GM12878 (cell line): Measurements from ENCODE around the gene PIK3R4. TPM values are rescaled to one million over a fixed set of nuclear protein-coding genes. Genes with fewer than 3 reads are reported as not detected.

ENCODE experiments used
- FOS ChIP-seq: IDR thresholded peaks from 3 replicates; pipeline ENCODE4 v1.6.1; 2011; ENCODE audit warnings: borderline replicate concordance; ENCODE audit not compliant: insufficient read length; ENCODE audit errors: extremely low read depth
- HCFC1 ChIP-seq: fragments of 150-350 bp; IDR thresholded peaks from 2 replicates; pipeline ENCODE4 v1.6.1; 2014; ENCODE audit warnings: low read length
- IKZF1 ChIP-seq: fragments of 450-650 bp; conservative IDR thresholded peaks from 2 replicates; pipeline ENCODE4 v1.6.1; 2017; ENCODE audit warnings: antibody characterized with exemption, mild to moderate bottlenecking
- IKZF2 ChIP-seq, 2 experiments: fragments of 450-650 bp; IDR thresholded peaks; 2 replicates each; pipeline ENCODE4 v1.6.1; 2017; ENCODE audit warnings: mild to moderate bottlenecking in 2 of 2, moderate library complexity in 2 of 2
- IRF4 ChIP-seq: IDR thresholded peaks from 2 replicates; pipeline ENCODE4 v1.6.1; 2011; ENCODE audit warnings: low read depth, low read length
- KAT2A ChIP-seq: conservative IDR thresholded peaks from 2 replicates; pipeline ENCODE4 v1.6.1; 2011; ENCODE audit warnings: low read depth, low read length; ENCODE audit not compliant: control insufficient read depth
- KLF5 ChIP-seq: fragments of 450-650 bp; IDR thresholded peaks from 2 replicates; pipeline ENCODE4 v1.6.1; 2014; ENCODE audit warnings: mild to moderate bottlenecking; ENCODE audit not compliant: partially characterized antibody
- LARP7 ChIP-seq: fragments of 450-650 bp; IDR thresholded peaks from 2 replicates; pipeline ENCODE4 v1.6.1; 2017; ENCODE audit warnings: mild to moderate bottlenecking
- RFX5 ChIP-seq: IDR thresholded peaks from 2 replicates; pipeline ENCODE4 v1.6.1; 2011; ENCODE audit warnings: low read depth, low read length, improper control_type of control experiment
- RUNX3 ChIP-seq: IDR thresholded peaks from 2 replicates; pipeline ENCODE4 v1.6.1; 2012; ENCODE audit warnings: low read length, inconsistent platforms
- SMAD1 ChIP-seq: fragments of 450-650 bp; IDR thresholded peaks from 2 replicates; pipeline ENCODE4 v1.6.1; 2018; ENCODE audit warnings: mild to moderate bottlenecking, low read depth; ENCODE audit not compliant: partially characterized antibody
- SREBF1 ChIP-seq: IDR thresholded peaks from 2 replicates; pipeline ENCODE4 v1.6.1; 2012; ENCODE audit warnings: mild to moderate bottlenecking, low read length
- SUPT20H ChIP-seq: IDR thresholded peaks from 2 replicates; pipeline ENCODE4 v1.6.1; 2011; ENCODE audit warnings: low read depth, mild to moderate bottlenecking, low read length, moderate library complexity, borderline replicate concordance; ENCODE audit not compliant: control insufficient read depth
- SUZ12 ChIP-seq: fragments of 200-600 bp; sonication (generic); IDR thresholded peaks from one replicate; pipeline ENCODE4 v1.6.1; 2018; ENCODE audit warnings: antibody characterized with exemption, mild to moderate bottlenecking; ENCODE audit not compliant: unreplicated experiment
- ZNF217 ChIP-seq: fragments of 450-650 bp; IDR thresholded peaks from 2 replicates; pipeline ENCODE4 v1.6.1; 2017; ENCODE audit warnings: antibody characterized with exemption, mild to moderate bottlenecking
- ZNF274 ChIP-seq: IDR thresholded peaks from one replicate; pipeline ENCODE4 v1.8.0; 2011; ENCODE audit not compliant: insufficient read length, insufficient read depth
- polyA plus RNA-seq, 11 experiments: library from polyadenylated mRNA; depleted of rRNA in 4 of 11; unstranded in 6 of 11; stranded (reverse) in 5 of 11; fragments of >200 nt; fragmentation: Nextera tagmentation in 4 of 11; fragmentation: Illumina TruSeq in 1 of 11; extraction: Ambion mirVana in 4 of 11; extraction: Trizol in 1 of 11; gene quantifications; 1 replicate in 1 of 11; 2 replicates in 10 of 11; pipeline versions ENCODE4 v1.2.1 to v1.2.3, GENCODE V29; 2011 to 2016; ENCODE audit warnings: inconsistent platforms in 2 of 11, missing spikeins in 2 of 11, low read depth in 1 of 11
- total RNA-seq, 4 experiments: library from RNA; depleted of rRNA in 3 of 4; stranded (reverse); fragments of >200 nt in 3 of 4; fragmentation: Illumina TruSeq in 1 of 4; extraction: Trizol in 1 of 4; gene quantifications; 2 replicates each; pipeline versions ENCODE4 v1.2.1 to v1.2.3, GENCODE V29; 2013 to 2021
- TF ChIP-seq, protein P1 (sequence below), 3 experiments: IDR thresholded peaks in 2 of 3; conservative IDR thresholded peaks in 1 of 3; 2 replicates each; pipeline ENCODE4 v1.5.1; 2011; ENCODE audit warnings: low read depth in 3 of 3, low read length in 3 of 3, mild to moderate bottlenecking in 3 of 3, control low read depth in 2 of 3, moderate library complexity in 2 of 3, inconsistent platforms in 1 of 3, mixed read lengths in 1 of 3; ENCODE audit not compliant: control insufficient read depth in 2 of 3, insufficient read depth in 1 of 3; ENCODE audit errors: extremely low read depth in 1 of 3
- TF ChIP-seq, protein P2 (sequence below): IDR thresholded peaks from 2 replicates; pipeline ENCODE4 v1.6.1; 2012; ENCODE audit warnings: mild to moderate bottlenecking, low read depth, low read length
- TF ChIP-seq, protein P3 (sequence below): fragments of 450-650 bp; IDR thresholded peaks from 2 replicates; pipeline ENCODE4 v1.6.1; 2018; ENCODE audit warnings: mild to moderate bottlenecking, low read depth, moderate library complexity; ENCODE audit not compliant: partially characterized antibody
- TF ChIP-seq, protein P4 (sequence below): fragments of 450-650 bp; IDR thresholded peaks from 2 replicates; pipeline ENCODE4 v1.6.1; 2018; ENCODE audit warnings: borderline replicate concordance, mild to moderate bottlenecking; ENCODE audit not compliant: partially characterized antibody

Gene PIK3R4
- total and polyA plus RNA-seq, 10 of the 15 experiments (the other 5 are each of a cell fraction or from before 2014, with no cell fraction given), result 22.6 to 50.2 (median 31.1) TPM

DNA sequence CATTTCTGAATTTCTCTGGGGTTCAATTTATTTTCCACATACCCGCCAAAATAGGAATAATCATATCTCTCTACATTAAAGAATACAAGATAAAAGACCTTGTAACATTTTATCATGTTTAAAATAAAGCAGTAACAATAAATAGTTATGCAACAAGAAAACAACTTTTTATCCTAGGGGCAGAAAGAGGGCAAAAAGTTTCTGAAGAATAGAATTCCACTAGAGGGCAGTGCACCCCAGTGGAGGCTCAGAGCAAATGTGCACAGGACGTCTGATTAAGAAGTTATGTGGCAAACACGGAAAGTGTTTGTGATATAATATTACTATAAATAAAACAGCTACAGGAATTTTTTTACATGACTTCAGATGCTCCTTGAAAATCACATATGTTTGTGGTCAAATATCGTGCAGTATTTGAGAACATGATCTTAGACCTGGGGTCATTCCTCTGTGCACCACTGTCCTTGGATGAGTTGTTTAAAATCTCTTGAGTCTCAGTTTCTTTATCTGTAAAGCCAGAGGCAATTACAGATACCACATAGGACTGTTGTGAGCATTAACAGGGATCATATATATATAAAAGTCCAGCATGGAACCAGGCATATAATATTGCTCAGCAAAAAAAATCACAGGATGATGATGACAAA is 13.2 kb upstream of the PIK3R4 start (continued):
- TF ChIP-seq, protein P1, sequence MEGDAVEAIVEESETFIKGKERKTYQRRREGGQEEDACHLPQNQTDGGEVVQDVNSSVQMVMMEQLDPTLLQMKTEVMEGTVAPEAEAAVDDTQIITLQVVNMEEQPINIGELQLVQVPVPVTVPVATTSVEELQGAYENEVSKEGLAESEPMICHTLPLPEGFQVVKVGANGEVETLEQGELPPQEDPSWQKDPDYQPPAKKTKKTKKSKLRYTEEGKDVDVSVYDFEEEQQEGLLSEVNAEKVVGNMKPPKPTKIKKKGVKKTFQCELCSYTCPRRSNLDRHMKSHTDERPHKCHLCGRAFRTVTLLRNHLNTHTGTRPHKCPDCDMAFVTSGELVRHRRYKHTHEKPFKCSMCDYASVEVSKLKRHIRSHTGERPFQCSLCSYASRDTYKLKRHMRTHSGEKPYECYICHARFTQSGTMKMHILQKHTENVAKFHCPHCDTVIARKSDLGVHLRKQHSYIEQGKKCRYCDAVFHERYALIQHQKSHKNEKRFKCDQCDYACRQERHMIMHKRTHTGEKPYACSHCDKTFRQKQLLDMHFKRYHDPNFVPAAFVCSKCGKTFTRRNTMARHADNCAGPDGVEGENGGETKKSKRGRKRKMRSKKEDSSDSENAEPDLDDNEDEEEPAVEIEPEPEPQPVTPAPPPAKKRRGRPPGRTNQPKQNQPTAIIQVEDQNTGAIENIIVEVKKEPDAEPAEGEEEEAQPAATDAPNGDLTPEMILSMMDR (IDR thresholded peaks at IDR 0.05 in 2 of 3, conservative IDR thresholded peaks at IDR 0.05 in 1 of 3; ENCODE audit: control insufficient read depth in 2 of 3, extremely low read depth in 1 of 3, insufficient read depth in 1 of 3, low read depth in 3 of 3, low read length in 3 of 3), result peak; percentile 72 to 87 (median 74)
- TF ChIP-seq FOS, result no peak
- TF ChIP-seq ZNF217, result no peak
- no peak for TF ChIP-seq IRF4
- TF ChIP-seq IKZF1, result no peak
- TF ChIP-seq, protein P2, sequence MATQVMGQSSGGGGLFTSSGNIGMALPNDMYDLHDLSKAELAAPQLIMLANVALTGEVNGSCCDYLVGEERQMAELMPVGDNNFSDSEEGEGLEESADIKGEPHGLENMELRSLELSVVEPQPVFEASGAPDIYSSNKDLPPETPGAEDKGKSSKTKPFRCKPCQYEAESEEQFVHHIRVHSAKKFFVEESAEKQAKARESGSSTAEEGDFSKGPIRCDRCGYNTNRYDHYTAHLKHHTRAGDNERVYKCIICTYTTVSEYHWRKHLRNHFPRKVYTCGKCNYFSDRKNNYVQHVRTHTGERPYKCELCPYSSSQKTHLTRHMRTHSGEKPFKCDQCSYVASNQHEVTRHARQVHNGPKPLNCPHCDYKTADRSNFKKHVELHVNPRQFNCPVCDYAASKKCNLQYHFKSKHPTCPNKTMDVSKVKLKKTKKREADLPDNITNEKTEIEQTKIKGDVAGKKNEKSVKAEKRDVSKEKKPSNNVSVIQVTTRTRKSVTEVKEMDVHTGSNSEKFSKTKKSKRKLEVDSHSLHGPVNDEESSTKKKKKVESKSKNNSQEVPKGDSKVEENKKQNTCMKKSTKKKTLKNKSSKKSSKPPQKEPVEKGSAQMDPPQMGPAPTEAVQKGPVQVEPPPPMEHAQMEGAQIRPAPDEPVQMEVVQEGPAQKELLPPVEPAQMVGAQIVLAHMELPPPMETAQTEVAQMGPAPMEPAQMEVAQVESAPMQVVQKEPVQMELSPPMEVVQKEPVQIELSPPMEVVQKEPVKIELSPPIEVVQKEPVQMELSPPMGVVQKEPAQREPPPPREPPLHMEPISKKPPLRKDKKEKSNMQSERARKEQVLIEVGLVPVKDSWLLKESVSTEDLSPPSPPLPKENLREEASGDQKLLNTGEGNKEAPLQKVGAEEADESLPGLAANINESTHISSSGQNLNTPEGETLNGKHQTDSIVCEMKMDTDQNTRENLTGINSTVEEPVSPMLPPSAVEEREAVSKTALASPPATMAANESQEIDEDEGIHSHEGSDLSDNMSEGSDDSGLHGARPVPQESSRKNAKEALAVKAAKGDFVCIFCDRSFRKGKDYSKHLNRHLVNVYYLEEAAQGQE, result no peak
- no peak for TF ChIP-seq RFX5
- TF ChIP-seq LARP7, result no peak
- TF ChIP-seq SMAD1, result no peak
- no peak for TF ChIP-seq IKZF2 (IDR thresholded peaks at IDR 0.05)
- TF ChIP-seq, protein P3, sequence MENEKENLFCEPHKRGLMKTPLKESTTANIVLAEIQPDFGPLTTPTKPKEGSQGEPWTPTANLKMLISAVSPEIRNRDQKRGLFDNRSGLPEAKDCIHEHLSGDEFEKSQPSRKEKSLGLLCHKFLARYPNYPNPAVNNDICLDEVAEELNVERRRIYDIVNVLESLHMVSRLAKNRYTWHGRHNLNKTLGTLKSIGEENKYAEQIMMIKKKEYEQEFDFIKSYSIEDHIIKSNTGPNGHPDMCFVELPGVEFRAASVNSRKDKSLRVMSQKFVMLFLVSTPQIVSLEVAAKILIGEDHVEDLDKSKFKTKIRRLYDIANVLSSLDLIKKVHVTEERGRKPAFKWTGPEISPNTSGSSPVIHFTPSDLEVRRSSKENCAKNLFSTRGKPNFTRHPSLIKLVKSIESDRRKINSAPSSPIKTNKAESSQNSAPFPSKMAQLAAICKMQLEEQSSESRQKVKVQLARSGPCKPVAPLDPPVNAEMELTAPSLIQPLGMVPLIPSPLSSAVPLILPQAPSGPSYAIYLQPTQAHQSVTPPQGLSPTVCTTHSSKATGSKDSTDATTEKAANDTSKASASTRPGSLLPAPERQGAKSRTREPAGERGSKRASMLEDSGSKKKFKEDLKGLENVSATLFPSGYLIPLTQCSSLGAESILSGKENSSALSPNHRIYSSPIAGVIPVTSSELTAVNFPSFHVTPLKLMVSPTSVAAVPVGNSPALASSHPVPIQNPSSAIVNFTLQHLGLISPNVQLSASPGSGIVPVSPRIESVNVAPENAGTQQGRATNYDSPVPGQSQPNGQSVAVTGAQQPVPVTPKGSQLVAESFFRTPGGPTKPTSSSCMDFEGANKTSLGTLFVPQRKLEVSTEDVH, result no peak
- TF ChIP-seq HCFC1, result no peak
- TF ChIP-seq KAT2A, result no peak
- TF ChIP-seq, protein P4, sequence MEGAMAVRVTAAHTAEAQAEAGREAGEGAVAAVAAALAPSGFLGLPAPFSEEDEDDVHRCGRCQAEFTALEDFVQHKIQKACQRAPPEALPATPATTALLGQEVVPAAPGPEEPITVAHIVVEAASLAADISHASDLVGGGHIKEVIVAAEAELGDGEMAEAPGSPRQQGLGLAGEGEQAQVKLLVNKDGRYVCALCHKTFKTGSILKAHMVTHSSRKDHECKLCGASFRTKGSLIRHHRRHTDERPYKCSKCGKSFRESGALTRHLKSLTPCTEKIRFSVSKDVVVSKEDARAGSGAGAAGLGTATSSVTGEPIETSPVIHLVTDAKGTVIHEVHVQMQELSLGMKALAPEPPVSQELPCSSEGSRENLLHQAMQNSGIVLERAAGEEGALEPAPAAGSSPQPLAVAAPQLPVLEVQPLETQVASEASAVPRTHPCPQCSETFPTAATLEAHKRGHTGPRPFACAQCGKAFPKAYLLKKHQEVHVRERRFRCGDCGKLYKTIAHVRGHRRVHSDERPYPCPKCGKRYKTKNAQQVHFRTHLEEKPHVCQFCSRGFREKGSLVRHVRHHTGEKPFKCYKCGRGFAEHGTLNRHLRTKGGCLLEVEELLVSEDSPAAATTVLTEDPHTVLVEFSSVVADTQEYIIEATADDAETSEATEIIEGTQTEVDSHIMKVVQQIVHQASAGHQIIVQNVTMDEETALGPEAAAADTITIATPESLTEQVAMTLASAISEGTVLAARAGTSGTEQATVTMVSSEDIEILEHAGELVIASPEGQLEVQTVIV, result no peak
- TF ChIP-seq ZNF274, result no peak
- no peak for TF ChIP-seq KLF5
- no peak for TF ChIP-seq SUZ12
- peak; percentile 23; the same call in 1 of the 2 replicates for TF ChIP-seq RUNX3
- no peak for TF ChIP-seq SREBF1
- no peak for TF ChIP-seq SUPT20H
